GM21390 (cell line): ENCODE data around the gene PRG3.
A peak's percentile ranks its signal among the peaks of the same experiment; 100 is the strongest.
"Not testable (repeated sequence)": the region's sequence is repeated elsewhere in the genome, so short reads cannot be mapped to it uniquely, and the experiment has no call there.

Experiments used
- ATAC-seq: cut with Tn5 transposase; IDR thresholded peaks from one replicate; pipeline ENCODE4 v1.9.1; 2021; ENCODE audit not compliant: unreplicated experiment

The PRG3 gene

GRCh38 chr11:57341250-57341808, 39.6 kb downstream of the PRG3 start:
- no peak for ATAC-seq

DNA sequence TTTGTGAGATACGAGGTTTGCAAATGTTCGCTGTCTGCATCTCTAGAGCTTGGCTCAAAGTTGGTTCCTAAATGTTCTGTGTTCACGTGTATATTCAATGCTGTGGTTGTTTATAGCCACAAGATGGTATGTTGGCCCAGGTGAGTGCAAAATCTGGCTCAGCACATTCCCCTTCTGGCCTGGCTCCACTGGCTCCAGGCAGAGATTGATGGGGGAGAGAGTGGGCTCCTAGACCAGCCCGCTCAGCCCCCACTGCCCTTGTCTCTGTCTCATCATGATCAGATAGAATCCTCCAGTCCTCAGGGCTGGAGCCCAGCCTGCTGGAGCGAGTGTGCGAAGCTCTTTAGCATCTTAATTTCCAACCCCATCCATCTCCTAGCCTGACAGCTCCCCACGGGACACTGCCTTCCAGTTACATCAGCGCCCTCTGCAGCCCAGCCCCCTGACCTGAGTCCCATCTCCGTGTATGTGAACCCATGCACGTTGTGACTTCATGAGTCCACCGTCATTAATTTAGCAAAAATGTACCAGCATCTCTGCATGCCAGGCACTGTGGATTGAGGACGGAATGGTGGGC, 40.8 kb downstream of the PRG3 start:
- ATAC-seq = no peak

- no peak for ATAC-seq
Observed at GRCh38 chr11:57339328-57339727, 41.6 kb downstream of the PRG3 start.

- no peak for ATAC-seq
Observed at GRCh38 chr11:57338142-57338541, 42.8 kb downstream of the PRG3 start, which contains the start of gene P2RX3. TSS of gene P2RX3 (plus strand) at chr11:57338352. CDS start at chr11:57338551, 199 bp downstream.

GRCh38 chr11:57336856-57337255, 44.1 kb downstream of the PRG3 start:
- ATAC-seq = not testable (repeated sequence)

- peak; percentile 1 for ATAC-seq
Observed at GRCh38 chr11:57336111-57336666, 44.8 kb downstream of the PRG3 start.

DNA sequence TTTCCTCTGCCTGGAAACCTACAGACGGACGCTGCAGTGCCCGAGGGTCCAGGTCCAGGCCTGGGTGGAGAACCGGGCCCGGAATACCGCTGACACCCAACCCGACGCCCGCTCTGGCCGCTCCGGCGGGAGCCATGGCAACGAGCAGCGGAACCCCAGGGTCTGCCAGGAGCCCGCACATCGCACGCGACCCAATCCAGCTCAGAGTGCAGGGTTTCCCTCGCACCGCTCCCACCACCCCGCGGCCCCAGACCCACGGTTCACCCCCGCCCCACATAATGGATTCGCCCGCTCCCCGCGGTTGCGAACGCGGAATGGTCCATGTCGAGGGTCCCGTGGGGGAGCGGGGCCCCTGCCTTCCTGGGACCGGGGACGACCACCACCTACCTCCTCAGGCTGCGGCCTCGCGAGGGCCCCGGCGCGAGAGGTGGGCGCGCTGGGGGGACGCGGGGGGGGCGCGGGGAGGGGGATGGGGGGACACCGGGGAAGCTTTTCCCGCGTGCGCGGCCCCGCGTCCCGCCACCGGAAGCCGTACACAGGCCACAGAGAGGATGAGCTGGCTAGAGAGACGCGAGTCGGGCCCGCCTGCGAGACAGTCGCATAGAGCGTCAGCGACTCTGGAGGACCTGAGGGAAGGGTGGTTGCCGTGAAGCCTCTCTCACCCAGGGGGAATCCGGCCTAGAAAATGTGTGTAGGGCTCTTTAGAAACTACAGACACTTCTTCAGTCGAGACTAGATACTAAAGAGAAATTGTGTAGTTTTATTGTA, 45.4 kb downstream of the PRG3 start, which contains the start of gene SSRP1:
Gene SSRP1, minus strand, starts transcription at position 550 of the 768 bp plus-strand sequence. CDS start 771 bp downstream, outside the sequence.
- ATAC-seq = peak; percentile 100

DNA sequence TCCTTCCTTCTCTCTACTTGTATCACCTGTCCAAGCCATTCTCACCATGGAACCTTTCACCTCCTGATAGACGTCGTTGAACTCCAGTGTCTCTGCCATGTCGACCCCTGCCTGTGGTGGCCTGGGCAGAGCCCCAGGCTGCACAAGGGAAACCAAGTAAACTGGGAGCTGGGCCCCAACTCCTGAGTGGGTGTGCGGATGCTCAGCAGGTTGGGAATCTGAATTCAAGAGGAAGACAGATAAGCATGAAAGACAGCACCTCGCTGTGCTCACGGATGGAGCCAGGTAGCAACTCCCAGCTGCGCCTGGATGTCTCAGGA, 46.0 kb downstream of the PRG3 start:
- peak; percentile 0 for ATAC-seq

- no peak for ATAC-seq
Observed at GRCh38 chr11:57332694-57333440, 48.1 kb downstream of the PRG3 start.

GRCh38 chr11:57331720-57332119, 49.2 kb downstream of the PRG3 start:
- no peak for ATAC-seq

- ATAC-seq = no peak
Observed at GRCh38 chr11:57330029-57330428, 50.9 kb downstream of the PRG3 start.

DNA sequence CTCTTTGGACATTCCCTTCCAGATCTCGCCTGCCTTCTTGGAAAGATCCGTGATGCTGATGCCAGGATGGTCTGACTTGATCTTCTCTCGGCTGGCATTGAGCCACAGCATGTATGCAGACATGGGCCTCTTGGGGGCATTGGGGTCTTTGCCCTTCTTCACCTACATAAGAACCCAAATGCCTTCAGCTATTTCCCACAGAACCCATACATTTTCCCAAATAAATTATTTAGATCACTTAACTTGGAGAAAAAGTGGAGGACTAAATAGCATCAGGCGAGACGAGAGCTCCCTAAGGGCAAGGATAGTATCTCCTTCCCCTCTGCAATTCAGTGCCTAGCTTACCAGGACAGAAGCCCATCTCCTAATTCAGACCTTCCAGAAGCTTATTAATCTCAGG, 53.2 kb downstream of the PRG3 start:
- no peak for ATAC-seq
